ENCODE data around the gene CAMTA1. TPM values are rescaled to one million over a fixed set of nuclear protein-coding genes. Genes with fewer than 3 reads are reported as not detected.

Gene CAMTA1
- total RNA-seq, 2 experiments from 2014 or later, result 43.9 to 73.3 TPM

DNA sequence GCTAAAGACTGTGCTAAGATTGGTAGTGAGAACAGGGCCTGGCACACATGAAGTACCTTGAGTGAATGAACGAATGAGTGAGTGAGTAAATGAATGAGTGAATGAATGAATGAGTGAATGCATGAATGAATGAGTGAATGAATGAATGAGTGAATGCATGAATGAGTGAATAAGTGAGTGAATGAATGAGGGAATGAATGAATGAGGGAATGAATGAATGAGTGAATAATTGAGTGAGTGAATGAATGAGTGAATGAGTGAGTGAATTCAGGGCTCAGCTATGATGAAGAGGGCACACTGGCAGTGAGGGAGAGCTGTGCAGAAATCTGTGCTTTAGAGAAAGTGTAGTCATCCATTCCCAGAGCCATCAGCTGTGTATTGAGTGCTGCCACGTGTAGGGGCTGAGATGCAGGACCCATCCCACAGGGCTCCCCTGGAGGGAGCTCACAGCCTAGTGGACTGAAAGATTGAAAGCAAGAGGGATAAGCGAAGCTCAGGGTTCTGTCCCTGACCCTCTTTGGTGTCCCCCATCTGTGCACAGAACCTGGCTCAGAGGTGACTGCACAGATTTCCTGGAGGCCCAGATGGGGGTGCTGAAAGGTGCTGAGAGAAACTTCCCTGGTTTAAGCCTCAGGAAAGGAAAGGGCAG, 767.9 kb downstream of the CAMTA1 start:
- Histone ChIP-seq H3K4me2 (ENCODE audit: low read length) (no peak overlapping the region), H3K79me2 (ENCODE audit: insufficient read depth, low read depth, low read length) (no peaks in the 10 kb centered on the region), H3K9me2 (ENCODE audit: insufficient read depth, low read length) (no peaks in the 10 kb centered on the region), H3K36me3 (ENCODE audit: insufficient read depth, low read length) (no peaks in the 10 kb centered on the region), H3K9me3 (ENCODE audit: low read length) (no peaks in the 10 kb centered on the region), H3K4me1 (ENCODE audit: insufficient read depth, low read length, poor library complexity, severe bottlenecking) (no peaks in the 10 kb centered on the region), H2AFZ (ENCODE audit: low read length) (no peak overlapping the region), H3K27ac (ENCODE audit: low read depth, low read length, poor library complexity, severe bottlenecking) (no peak overlapping the region), H3K4me3 (ENCODE audit: low read depth, low read length, poor library complexity, severe bottlenecking) (no peak overlapping the region), H4K20me1 (ENCODE audit: insufficient read depth, low read length) (no peaks in the 10 kb centered on the region)
- DNase-seq (ENCODE audit: low spot score), result no peak
- ChIA-PET POLR2A (no interaction called here), CTCF (ENCODE audit: unreplicated experiment) (no interaction called here)
- no TSS peak for BruUV-seq (replicated peaks)
- intact Hi-C loops (cut with micrococcal nuclease; ENCODE audit: unreplicated experiment), result no loop called here
- no peak for TF ChIP-seq CTCF (conservative IDR thresholded peaks at IDR 0.05; ENCODE audit: low read length)
- TF ChIP-seq EZH2phosphoT487 (IDR thresholded peaks at IDR 0.05; ENCODE audit: borderline replicate concordance, low read depth, low read length), result no peak

GRCh38 chr1:7554385-7555235, 769.4 kb downstream of the CAMTA1 start:
- Histone ChIP-seq H3K4me1 (ENCODE audit: insufficient read depth, low read length, poor library complexity, severe bottlenecking) (no peaks in the 10 kb centered on the region), H3K4me3 (ENCODE audit: low read depth, low read length, poor library complexity, severe bottlenecking) (no peak overlapping the region), H3K4me2 (ENCODE audit: low read length) (no peak overlapping the region), H4K20me1 (ENCODE audit: insufficient read depth, low read length) (no peaks in the 10 kb centered on the region), H3K36me3 (ENCODE audit: insufficient read depth, low read length) (no peaks in the 10 kb centered on the region), H2AFZ (ENCODE audit: low read length) (no peak overlapping the region), H3K27ac (ENCODE audit: low read depth, low read length, poor library complexity, severe bottlenecking) (no peak overlapping the region), H3K9me2 (ENCODE audit: insufficient read depth, low read length) (no peaks in the 10 kb centered on the region), H3K9me3 (ENCODE audit: low read length) (no peaks in the 10 kb centered on the region), H3K79me2 (ENCODE audit: insufficient read depth, low read depth, low read length) (no peaks in the 10 kb centered on the region)
- POLR2A ChIA-PET, result no interaction called here
- TF ChIP-seq CTCF (conservative IDR thresholded peaks at IDR 0.05; ENCODE audit: low read length), result no peak
- no peak for TF ChIP-seq EZH2phosphoT487 (IDR thresholded peaks at IDR 0.05; ENCODE audit: borderline replicate concordance, low read depth, low read length)
- CTCF ChIA-PET (ENCODE audit: unreplicated experiment), result no interaction called here
- DNase-seq (ENCODE audit: low spot score), result no peak
- no TSS peak for BruUV-seq (replicated peaks)
- intact Hi-C loops (cut with micrococcal nuclease; ENCODE audit: unreplicated experiment), result no loop called here
